ENCODE data around the gene ABCA4. TPM values are rescaled to one million over a fixed set of nuclear protein-coding genes. Genes with fewer than 3 reads are reported as not detected.

The ABCA4 gene
- total RNA-seq, 1 experiment from 2014 or later, result 0.29 TPM

DNA sequence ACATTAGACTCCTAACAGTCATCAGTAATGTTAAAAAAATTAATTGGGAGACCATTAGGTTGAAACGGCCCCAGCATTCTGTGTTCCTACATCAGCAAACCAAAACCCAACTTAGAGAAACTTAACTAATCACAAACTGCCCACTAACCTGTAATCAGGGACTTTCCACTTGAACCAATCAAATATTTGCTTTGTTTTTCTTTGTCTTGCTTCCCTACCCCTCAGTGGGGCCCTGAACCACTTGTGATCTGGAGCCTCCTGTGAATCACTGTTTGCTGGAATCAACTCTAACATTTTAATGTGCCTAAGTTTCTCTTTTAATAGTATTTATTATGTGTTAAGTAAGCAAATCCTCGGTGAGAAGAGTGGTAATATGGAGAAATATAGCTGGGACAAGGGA lies 64.0 kb downstream of the ABCA4 start:
- Histone ChIP-seq H3K9ac (ENCODE audit: low read length) (no peak overlapping the region), H3K4me3 (ENCODE audit: low read length) (no peak overlapping the region), H3K9me3 (ENCODE audit: low read length) (no peaks in the 10 kb centered on the region), H3K27ac (ENCODE audit: low read length) (no peak overlapping the region), H4K20me1 (ENCODE audit: low read length) (no peaks in the 10 kb centered on the region), H3K79me2 (ENCODE audit: low read length) (no peaks in the 10 kb centered on the region), H3K4me1 (ENCODE audit: insufficient read depth, low read length) (peaks cover 41% of the 10 kb centered on the region), H3F3A (ENCODE audit: low read length, unreplicated experiment) (no peaks in the 10 kb centered on the region), H3K36me3 (ENCODE audit: low read depth, low read length) (no peaks in the 10 kb centered on the region), H3K27me3 (ENCODE audit: low read length) (no peaks in the 10 kb centered on the region), H2AFZ (ENCODE audit: low read length) (no peak overlapping the region), H3K9me2 (replicated peaks; ENCODE audit: low read length) (no peaks in the 10 kb centered on the region), H3K4me2 (ENCODE audit: low read length) (no peak overlapping the region)
- no peak for DNase-seq
- POLR2A ChIA-PET (ENCODE audit: unreplicated experiment), result no interaction called here
- CTCF ChIA-PET, result no interaction called here
- TF ChIP-seq, protein P1, sequence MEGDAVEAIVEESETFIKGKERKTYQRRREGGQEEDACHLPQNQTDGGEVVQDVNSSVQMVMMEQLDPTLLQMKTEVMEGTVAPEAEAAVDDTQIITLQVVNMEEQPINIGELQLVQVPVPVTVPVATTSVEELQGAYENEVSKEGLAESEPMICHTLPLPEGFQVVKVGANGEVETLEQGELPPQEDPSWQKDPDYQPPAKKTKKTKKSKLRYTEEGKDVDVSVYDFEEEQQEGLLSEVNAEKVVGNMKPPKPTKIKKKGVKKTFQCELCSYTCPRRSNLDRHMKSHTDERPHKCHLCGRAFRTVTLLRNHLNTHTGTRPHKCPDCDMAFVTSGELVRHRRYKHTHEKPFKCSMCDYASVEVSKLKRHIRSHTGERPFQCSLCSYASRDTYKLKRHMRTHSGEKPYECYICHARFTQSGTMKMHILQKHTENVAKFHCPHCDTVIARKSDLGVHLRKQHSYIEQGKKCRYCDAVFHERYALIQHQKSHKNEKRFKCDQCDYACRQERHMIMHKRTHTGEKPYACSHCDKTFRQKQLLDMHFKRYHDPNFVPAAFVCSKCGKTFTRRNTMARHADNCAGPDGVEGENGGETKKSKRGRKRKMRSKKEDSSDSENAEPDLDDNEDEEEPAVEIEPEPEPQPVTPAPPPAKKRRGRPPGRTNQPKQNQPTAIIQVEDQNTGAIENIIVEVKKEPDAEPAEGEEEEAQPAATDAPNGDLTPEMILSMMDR (conservative IDR thresholded peaks at IDR 0.05; ENCODE audit: low read depth, low read length), result no peak
- TF ChIP-seq EZH2 (IDR thresholded peaks at IDR 0.05; ENCODE audit: low read length, unreplicated experiment), result no peak
- TF ChIP-seq EZH2phosphoT487 (IDR thresholded peaks at IDR 0.05; ENCODE audit: borderline replicate concordance, low read length), result no peak
- intact Hi-C loops (cut with micrococcal nuclease), result no loop called here
- ATAC-seq, result peak; percentile 31; the same call in 1 of the 2 replicates
- no TSS peak for BruUV-seq (replicated peaks)

DNA sequence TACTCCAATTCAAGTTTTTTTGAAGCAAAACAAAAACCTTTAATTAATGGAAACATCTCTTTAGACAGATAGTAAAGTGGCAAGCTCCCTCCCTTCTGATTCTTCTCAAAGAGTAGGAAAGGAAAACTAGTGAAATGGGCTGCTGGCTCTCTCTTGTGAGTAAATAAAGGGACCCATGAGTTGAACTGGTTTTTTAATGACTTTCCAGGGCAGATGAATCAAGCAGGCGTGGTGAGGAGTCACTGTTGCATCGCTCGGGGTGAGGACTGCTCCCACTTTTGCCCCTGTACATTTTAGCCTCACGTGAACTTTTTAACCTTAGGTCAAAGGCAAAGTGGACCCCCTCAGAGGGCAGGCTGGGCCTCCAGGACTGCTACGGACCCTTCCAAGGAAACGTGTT lies 64.8 kb downstream of the ABCA4 start:
- no peaks in the 10 kb centered on the region for H3K9me3 ChIP-seq (ENCODE audit: low read length)
- DNase-seq (peak; percentile 61), ATAC-seq (peak; percentile 54; the same call in 1 of the 2 replicates)
- H3K27me3 ChIP-seq (ENCODE audit: low read length), result no peaks in the 10 kb centered on the region
- no peak overlapping the region for H3K4me3 ChIP-seq (ENCODE audit: low read length)
- H3K9me2 ChIP-seq (replicated peaks; ENCODE audit: low read length), result no peaks in the 10 kb centered on the region
- H2AFZ ChIP-seq (ENCODE audit: low read length), result no peak overlapping the region
- BruUV-seq (replicated peaks), result no TSS peak
- peak overlapping the region; percentile 36 for H3K4me2 ChIP-seq (ENCODE audit: low read length)
- ChIA-PET POLR2A (ENCODE audit: unreplicated experiment) (no interaction called here), CTCF (interaction anchor here (0.7 kb wide), 1 partner anchor 280 kb away, joined by 3 read pairs; no protein-coding TSS in a partner anchor)
- H3K9ac ChIP-seq (ENCODE audit: low read length), result no peak overlapping the region
- H4K20me1 ChIP-seq (ENCODE audit: low read length), result no peaks in the 10 kb centered on the region
- peak overlapping the region; percentile 41 for H3K27ac ChIP-seq (ENCODE audit: low read length)
- intact Hi-C loops (cut with micrococcal nuclease), result no loop called here
- H3K36me3 ChIP-seq (ENCODE audit: low read depth, low read length), result no peaks in the 10 kb centered on the region
- H3F3A ChIP-seq (ENCODE audit: low read length, unreplicated experiment), result peaks cover 5% of the 10 kb centered on the region
- H3K4me1 ChIP-seq (ENCODE audit: insufficient read depth, low read length), result peaks cover 41% of the 10 kb centered on the region
- no peaks in the 10 kb centered on the region for H3K79me2 ChIP-seq (ENCODE audit: low read length)
- TF ChIP-seq EZH2phosphoT487 (IDR thresholded peaks at IDR 0.05; ENCODE audit: borderline replicate concordance, low read length) (no peak), EZH2 (IDR thresholded peaks at IDR 0.05; ENCODE audit: low read length, unreplicated experiment) (no peak)
- TF ChIP-seq, protein P1 (conservative IDR thresholded peaks at IDR 0.05; ENCODE audit: low read depth, low read length), result no peak

DNA sequence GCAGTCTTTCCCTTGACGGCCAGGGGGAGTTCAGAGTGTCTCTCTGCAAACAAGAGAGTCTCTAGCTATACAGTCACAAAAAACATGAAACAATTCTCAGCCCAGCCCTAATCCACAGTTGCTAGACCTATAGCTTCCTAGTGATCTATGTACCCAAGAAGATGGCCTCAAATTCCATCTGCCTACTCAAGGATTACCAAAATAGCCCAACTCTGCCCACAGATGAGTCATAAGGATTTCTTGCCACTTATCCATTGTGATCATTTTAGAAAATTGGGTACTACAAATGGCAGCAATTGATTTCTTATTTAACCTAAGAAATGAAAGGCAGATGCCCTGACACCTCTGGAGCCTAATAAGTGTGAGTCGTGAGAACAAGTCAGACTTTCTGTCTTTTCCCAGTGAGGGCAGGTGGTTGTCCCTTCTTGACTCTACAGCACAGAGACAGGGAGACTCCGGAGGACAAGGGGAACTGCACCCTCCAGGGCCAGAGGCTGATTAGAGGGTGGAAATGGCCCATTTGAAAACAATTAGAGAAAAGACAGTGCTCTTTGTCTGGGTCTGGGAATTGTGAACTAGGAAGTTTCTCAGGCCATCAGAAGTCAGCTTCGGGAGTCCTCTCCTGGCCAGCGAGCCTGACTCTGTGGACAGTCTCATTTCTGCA lies 65.4 kb downstream of the ABCA4 start:
- CTCF ChIA-PET, result interaction anchor here (0.7 kb wide), 1 partner anchor 280 kb away, joined by 3 read pairs; no protein-coding TSS in a partner anchor
- peak; percentile 78 for DNase-seq
- Histone ChIP-seq H3K9ac (ENCODE audit: low read length) (no peak overlapping the region), H3K4me1 (ENCODE audit: insufficient read depth, low read length) (peaks cover 45% of the 10 kb centered on the region), H3K36me3 (ENCODE audit: low read depth, low read length) (no peaks in the 10 kb centered on the region), H2AFZ (ENCODE audit: low read length) (no peak overlapping the region), H3K27me3 (ENCODE audit: low read length) (no peaks in the 10 kb centered on the region), H3F3A (ENCODE audit: low read length, unreplicated experiment) (peaks cover 10% of the 10 kb centered on the region), H3K79me2 (ENCODE audit: low read length) (no peaks in the 10 kb centered on the region), H3K4me2 (ENCODE audit: low read length) (peak overlapping the region; percentile 36), H4K20me1 (ENCODE audit: low read length) (no peaks in the 10 kb centered on the region), H3K9me3 (ENCODE audit: low read length) (no peaks in the 10 kb centered on the region), H3K9me2 (replicated peaks; ENCODE audit: low read length) (no peaks in the 10 kb centered on the region), H3K27ac (ENCODE audit: low read length) (peak overlapping the region; percentile 41), H3K4me3 (ENCODE audit: low read length) (no peak overlapping the region)
- TSS peak; percentile 73 for BruUV-seq (replicated peaks)
- POLR2A ChIA-PET (ENCODE audit: unreplicated experiment), result no interaction called here
- intact Hi-C loops (cut with micrococcal nuclease), result no loop called here
- TF ChIP-seq, protein P1 (conservative IDR thresholded peaks at IDR 0.05; ENCODE audit: low read depth, low read length), result no peak
- TF ChIP-seq EZH2phosphoT487 (IDR thresholded peaks at IDR 0.05; ENCODE audit: borderline replicate concordance, low read length) (no peak), EZH2 (IDR thresholded peaks at IDR 0.05; ENCODE audit: low read length, unreplicated experiment) (no peak)
- peak; percentile 42 for ATAC-seq
